ENCODE data around the gene STK11.

The STK11 gene

DNA sequence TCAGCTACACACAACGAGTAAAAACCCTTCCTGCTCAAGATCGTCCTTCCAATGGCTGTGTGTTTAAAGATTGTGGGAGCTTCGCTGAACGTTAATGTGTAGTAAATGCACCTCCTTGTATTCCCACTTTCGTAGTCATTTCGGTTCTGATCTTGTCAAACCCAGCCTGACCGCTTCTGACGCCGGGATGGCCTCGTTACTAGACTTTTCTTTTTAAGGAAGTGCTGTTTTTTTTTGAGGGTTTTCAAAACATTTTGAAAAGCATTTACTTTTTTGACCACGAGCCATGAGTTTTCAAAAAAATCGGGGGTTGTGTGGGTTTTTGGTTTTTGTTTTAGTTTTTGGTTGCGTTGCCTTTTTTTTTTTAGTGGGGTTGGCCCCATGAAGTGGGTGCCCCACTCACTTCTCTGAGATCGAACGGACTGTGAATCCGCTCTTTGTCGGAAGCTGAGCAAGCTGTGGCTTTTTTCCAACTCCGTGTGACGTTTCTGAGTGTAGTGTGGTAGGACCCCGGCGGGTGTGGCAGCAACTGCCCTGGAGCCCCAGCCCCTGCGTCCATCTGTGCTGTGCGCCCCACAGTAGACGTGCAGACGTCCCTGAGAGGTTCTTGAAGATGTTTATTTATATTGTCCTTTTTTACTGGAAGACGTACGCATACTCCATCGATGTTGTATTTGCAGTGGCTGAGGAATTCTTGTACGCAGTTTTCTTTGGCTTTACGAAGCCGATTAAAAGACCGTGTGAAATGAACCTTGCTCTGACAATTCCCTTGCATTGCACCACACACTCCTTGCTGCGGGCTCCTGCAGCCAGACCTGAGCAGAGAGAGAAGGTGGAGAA is 67.1 kb downstream of the STK11 start:
- no peak for DNase-seq (ENCODE audit: low read depth, low spot score)

DNA sequence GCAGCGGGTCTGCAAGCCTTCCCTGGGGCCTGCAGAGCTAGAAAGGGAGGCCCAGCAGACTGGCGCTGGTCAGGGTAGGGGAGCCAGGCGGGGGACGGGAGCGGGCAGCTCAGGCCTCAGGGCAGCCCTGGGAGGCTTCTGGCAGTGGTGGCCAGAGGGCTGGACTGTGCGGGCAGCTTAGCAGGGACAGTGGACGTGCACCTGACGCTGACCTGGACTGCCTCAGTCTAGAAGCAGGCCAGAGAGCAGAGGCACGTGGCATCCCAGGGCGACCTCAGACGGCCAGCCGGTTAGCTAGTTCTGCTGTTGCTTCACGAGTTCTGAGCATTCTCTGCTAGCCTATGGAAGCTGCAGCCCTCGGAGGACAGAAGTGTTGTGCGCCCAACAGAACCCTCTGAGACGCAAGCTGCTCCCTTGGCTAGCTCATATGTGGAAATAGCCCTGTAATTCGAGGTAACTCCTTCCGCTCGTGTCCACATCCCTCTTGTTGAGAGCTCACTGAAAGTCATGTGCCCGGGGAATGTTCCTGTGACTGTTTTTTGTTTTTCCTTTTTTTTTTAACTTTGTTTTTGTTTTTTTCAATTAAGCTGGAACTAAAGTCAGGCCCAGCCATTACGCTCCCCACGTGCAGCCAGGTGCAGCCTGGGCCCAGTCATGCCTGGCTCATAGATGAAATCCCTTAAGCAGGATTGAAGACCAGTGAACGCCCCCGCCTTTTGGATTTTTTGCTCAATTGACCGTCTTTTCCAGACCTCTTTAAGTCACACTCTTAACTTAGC is 67.9 kb downstream of the STK11 start:
- no peak for DNase-seq (ENCODE audit: low read depth, low spot score)

DNA sequence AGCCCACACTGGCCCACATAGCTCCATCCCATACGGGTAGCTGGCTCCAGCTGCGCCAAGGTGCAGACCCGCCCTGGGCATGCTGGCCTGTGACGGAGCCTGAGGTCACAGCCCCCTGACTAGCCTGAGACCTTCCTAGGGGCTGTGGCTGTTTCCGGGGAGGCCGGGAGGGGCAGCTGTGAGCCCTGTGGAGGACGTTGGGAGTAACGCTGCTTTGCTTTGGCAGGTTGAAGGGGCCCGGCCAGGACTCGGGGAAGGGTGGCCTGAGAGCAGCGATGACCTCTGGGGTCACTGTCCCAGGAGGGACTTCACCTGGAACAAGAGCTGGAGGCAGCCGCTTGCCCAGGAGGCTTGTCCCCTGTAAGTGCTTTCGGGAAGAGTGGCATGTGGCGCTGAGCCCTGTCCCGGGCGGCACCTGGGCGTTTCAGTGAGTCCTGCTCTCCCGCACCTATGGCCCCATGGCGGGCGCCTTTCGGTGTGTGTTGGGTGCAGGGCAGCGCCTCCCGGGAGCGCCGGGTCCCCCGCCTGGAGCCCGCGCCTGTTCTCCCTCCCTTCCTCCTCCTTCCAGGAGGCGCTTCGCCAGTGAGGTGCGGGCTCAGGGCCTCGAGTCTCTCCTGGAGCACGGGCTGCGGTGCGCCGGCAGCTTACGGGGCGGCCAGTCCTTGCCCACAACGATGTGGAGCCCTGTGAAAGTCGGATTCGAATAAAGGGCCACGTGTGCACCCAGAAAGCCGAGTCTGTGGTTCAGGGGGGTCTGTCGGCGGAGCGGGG is 68.7 kb downstream of the STK11 start:
- DNase-seq (ENCODE audit: low read depth, low spot score), result no peak

DNA sequence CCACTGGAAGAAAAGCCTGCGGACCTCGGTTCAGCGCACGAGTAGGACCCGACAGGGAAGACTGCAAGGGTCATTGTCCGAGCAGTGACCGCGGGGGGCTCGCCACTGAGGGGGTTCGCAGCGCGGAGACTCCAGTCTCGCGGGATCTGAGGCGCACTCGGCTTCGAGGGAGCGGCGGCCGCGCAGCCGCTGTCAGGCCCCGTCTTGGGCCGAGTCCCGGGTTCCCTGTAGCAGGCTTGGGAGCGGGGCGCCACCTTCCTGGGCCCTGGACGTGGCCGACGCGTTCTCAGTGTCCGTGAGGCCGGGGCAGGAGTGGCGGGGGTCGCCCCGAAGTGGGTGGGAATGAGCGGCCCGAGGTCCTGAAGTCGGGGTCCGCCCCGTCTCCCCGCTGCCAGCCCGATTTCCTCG is 69.3 kb downstream of the STK11 start:
- DNase-seq (ENCODE audit: low read depth, low spot score), result no peak

DNA sequence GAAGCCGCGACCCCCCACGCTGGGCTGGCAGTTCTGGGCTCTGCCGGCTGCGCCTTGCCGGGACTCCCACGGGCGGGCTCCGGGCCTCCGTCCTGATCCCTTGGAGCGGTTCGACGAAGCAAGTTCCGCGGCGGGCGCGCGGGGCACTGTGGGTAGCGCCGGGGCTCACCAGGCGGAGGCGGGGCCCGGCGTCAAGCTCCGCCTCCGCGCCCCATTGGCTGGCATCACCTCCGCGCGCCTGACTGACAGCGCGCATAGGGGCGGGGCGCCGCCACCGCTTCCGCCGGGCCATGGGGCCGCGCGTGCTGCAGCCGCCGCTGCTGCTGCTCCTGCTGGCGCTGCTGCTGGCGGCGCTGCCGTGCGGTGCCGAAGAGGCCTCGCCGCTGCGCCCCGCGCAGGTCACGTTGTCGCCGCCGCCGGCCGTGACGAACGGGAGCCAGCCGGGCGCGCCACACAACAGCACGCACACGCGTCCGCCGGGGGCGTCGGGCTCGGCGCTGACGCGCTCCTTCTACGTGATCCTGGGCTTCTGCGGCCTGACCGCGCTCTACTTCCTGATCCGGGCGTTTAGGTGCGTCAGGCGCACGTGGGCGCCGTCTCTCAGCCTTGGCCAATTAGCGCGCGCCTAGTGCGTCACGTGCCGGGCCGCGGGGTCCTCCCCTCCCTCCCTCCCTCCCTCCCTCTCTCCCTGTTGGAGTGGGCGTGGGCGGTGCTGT is 69.8 kb downstream of the STK11 start, which contains the start of gene FAM174C:
Gene FAM174C (plus strand): TSS at position 271 of the 716 bp plus-strand sequence. CDS start 20 bp downstream, at position 291.
- peak; percentile 84 for DNase-seq (ENCODE audit: low read depth, low spot score)

DNA sequence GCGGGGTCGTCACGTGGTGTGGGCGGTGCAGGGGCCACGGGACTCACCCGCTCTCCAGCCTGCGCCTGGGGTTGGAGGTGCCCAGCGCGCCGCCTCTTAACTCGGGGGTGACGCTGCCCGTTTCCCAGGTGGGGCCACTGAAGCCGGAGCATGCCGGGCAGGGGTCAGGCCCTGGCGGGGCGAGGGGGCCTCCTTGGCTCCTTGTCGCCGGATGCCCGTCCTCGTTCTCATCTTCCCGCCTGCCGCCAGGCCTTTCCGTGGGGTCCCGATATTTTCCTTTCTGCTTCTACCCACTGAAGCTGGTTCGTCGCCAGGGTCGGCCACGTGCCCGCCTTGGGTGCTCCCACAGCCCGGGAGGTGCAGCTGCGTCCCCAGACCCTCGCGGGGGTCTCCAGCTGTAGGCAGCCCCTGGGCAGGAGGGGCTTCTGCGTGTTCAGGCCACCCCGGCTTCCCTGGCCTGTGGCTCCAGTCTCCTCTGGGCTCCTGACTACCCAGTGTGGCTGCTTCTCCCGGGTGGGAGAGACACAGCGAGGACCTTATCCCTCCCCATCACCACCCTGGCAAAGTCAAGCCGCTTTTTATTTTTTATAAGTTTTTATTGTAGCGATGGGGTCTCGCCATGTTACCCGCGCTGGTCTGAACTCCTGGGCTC is 70.5 kb downstream of the STK11 start:
- DNase-seq (ENCODE audit: low read depth, low spot score), result no peak

DNA sequence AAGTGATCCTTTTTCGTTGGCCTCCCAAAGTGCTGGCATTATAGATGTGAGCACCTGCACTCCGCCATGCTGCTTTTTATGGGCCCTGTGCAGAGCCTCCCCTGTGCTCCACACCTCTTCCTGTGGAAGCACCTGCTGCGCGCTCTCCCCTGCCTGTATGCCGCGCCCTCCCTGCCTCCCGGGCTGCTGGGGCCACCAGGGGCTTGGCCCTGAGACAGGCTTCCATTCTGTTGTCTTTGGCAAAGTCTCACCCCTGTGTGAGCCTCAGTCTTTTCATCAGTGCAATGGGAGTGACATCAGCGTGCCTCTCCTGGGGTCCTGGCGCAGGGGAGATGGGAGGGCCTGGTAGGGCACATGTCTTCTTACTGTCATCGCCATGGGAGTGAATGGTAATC is 71.0 kb downstream of the STK11 start:
- no peak for DNase-seq (ENCODE audit: low read depth, low spot score)

DNA sequence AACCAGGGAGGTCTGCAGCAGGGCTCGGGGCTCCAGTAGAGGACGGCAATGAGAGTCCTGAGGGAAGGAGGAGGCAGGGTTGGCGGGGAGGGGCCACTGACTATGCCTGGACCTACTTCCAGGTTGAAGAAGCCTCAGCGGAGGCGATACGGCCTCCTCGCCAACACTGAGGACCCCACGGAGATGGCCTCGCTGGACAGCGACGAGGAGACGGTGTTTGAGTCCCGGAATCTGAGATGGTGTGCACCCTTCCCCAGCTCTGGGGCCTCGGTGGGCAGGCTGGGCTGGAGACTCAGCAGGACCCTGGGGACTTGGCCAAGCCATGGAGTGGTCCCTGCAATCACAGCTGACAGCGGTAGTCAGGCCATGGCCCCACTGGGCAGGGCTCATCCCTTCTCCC is 71.5 kb downstream of the STK11 start:
- no peak for DNase-seq (ENCODE audit: low read depth, low spot score)

All from brain pericyte (primary cell).